Activated naive CD4-positive, alpha-beta T cell treated with anti-CD3 and anti-CD28 coated beads, Interleukin-2, amount 10 ng/mL, durations not matched to agents 7 days and 5 days (primary cell): ENCODE measurements around the gene MGA.
A peak's percentile ranks its signal among the peaks of the same experiment; 100 is the strongest.

Source experiments
- CTCF ChIA-PET: fragments of 350-600 bp; sonication (Branson Sonifier 250); formaldehyde crosslinking; loops from one replicate; lab custom pipeline; 2021; ENCODE audit warnings: antibody characterized with exemption; lab: Charles Lee
- DNase-seq: peaks from one replicate; pipeline ENCODE4 v3.0.0-alpha.2; 2020
- H3K27ac Mint-ChIP-seq: one replicate; pipeline ENCODE4 v1.8.0; 2021; ENCODE audit warnings: mild to moderate bottlenecking, moderate library complexity, mixed read lengths
- H3K27me3 Mint-ChIP-seq: one replicate; pipeline ENCODE4 v1.8.0; 2021; ENCODE audit warnings: mild to moderate bottlenecking, mixed read lengths
- H3K36me3 Mint-ChIP-seq: one replicate; pipeline ENCODE4 v1.8.0; 2021; ENCODE audit warnings: mixed read lengths
- H3K4me1 Mint-ChIP-seq: one replicate; pipeline ENCODE4 v1.8.0; 2021; ENCODE audit warnings: mixed read lengths
- H3K4me3 Mint-ChIP-seq: one replicate; pipeline ENCODE4 v1.8.0; 2021; ENCODE audit warnings: mild to moderate bottlenecking, moderate library complexity, mixed read lengths
- H3K9me3 Mint-ChIP-seq: one replicate; pipeline ENCODE4 v1.8.0; 2021; ENCODE audit warnings: mixed read lengths

The MGA gene

DNA sequence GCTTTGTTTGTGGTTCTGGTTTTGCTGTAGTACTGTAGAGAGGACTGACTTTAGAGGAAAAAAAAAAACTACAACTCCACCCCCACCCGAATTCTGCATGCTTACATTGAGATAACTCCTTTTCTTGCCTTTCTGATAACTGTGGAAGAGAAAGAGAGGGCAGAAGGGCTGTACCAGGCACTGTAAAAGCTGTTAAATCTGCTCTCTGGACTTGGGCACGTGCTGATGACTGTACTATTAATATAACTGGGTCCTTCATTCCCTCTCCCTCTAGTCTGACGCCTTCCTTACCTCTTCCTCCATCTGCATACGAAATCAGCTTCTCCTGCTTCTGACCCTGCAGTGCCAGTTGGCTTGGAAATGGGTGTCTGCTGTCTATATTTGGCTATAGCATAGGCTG lies 129.0 kb downstream of the MGA start:
- no peak for DNase-seq
- Mint-ChIP-seq H3K4me1 (peaks cover 43% of the 10 kb centered on the region), H3K4me3 (no peak overlapping the region), H3K27me3 (no peaks in the 10 kb centered on the region), H3K27ac (peak overlapping the region; percentile 35), H3K9me3 (no peaks in the 10 kb centered on the region), H3K36me3 (no peaks in the 10 kb centered on the region)
- CTCF ChIA-PET: interaction anchor here (2.7 kb wide), 1 partner anchor 15 kb away, joined by 10 read pairs; the partner anchor contains the start of gene MAPKBP1

DNA sequence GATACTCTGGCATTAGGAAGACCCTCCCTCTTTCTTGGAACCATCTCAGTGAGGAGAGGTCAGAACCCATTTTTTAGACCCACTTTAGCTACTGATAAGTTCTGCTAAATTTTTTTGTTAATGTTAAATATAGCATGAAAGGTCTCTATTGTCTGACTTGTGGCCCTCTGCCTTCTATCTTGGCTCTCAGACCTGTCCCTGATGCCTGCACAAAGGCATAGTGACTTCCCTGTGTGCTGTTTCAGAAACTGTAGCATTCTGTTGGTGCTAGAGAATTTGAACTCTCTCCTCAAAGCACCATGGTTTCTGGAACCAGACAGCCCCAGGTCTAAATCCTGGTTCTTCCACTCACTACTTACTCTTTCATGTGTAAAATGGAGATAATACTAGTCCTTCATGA lies 129.5 kb downstream of the MGA start:
- Mint-ChIP-seq H3K27me3 (no peaks in the 10 kb centered on the region), H3K27ac (no peak overlapping the region), H3K4me3 (no peak overlapping the region), H3K4me1 (peaks cover 45% of the 10 kb centered on the region), H3K36me3 (no peaks in the 10 kb centered on the region), H3K9me3 (no peaks in the 10 kb centered on the region)
- CTCF ChIA-PET: interaction anchor here (0.5 to 2.7 kb wide), 3 partner anchors 9 to 21 kb away, joined by 4 to 10 read pairs (median 7); partner anchors contain the start of gene MAPKBP1
- no peak for DNase-seq

GRCh38 chr15:41790169-41790568 lies 130.0 kb downstream of the MGA start:
- no peak for DNase-seq
- Mint-ChIP-seq H3K36me3 (no peaks in the 10 kb centered on the region), H3K4me3 (no peak overlapping the region), H3K27me3 (no peaks in the 10 kb centered on the region), H3K4me1 (peaks cover 48% of the 10 kb centered on the region), H3K27ac (no peak overlapping the region), H3K9me3 (no peaks in the 10 kb centered on the region)
- CTCF ChIA-PET: interaction anchor here (0.5 to 2.7 kb wide), 3 partner anchors 9 to 21 kb away, joined by 4 to 10 read pairs (median 7); partner anchors contain the start of gene MAPKBP1

- CTCF ChIA-PET: interaction anchor here (1.0 to 2.7 kb wide), 4 partner anchors 11 to 20 kb away, joined by 3 to 10 read pairs (median 6); partner anchors contain the start of gene MAPKBP1
- no peak for DNase-seq
- Mint-ChIP-seq H3K4me1 (peaks cover 53% of the 10 kb centered on the region), H3K4me3 (peak overlapping the region; percentile 54), H3K27me3 (no peaks in the 10 kb centered on the region), H3K9me3 (no peaks in the 10 kb centered on the region), H3K36me3 (no peaks in the 10 kb centered on the region), H3K27ac (peak overlapping the region; percentile 84)
These were observed 130.7 kb downstream of the MGA start for GRCh38 chr15:41790756-41791546.

DNA sequence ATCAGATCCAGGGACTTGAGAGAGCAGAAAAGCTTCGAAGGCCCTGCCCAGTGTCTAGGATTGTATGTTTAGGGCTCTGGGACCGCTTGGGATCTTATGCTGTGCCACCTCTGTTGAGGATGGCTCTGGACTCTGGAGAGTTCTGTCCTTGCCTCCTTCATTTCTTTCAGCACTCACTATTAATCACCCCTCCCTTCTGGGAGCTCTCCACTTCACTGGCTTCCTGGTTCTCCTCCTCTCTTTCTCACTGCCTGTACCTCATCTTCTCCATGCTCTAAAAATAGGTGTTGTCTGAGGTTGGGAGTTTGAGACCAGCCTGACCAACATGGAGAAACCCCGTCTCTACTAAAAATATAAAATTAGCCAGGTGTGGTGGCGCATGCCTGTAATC lies 131.3 kb downstream of the MGA start:
- Mint-ChIP-seq H3K4me3 (peak overlapping the region; percentile 54), H3K27me3 (no peaks in the 10 kb centered on the region), H3K4me1 (peaks cover 59% of the 10 kb centered on the region), H3K9me3 (no peaks in the 10 kb centered on the region), H3K36me3 (no peaks in the 10 kb centered on the region), H3K27ac (peak overlapping the region; percentile 84)
- no peak for DNase-seq
- CTCF ChIA-PET: interaction anchor here (1.0 to 2.4 kb wide), 3 partner anchors 11 to 20 kb away, joined by 3 to 7 read pairs (median 6); partner anchors contain the start of gene MAPKBP1

DNA sequence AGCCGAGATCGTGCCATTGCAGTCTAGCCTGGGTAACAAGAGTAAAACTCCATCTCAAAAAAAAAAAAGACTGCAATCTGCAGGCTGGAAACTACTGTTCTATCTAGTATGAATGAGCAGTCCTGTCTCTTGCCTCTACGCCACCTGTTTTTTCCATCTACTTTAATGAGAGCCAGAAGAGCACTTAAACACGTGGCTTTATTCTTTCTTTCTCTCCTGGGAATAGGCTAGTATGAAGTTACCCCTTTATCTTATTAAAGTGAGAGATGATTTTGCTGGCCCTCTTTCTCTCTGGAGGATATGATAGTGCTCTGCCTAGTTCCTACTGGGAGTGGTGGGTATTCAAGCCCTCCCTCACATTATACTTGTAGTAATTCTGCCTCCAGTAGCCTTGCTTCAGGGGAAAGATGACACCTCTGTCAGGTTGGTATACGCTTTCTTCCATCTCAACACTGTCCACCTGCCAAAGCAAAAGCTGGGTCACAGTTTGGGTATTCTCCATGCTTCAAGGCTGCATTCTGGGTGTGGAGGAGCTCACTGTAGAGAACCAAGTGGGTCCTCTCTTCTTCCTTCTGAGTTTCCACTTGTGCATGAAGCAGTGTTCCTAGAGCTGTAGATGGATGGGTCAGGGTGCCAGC lies 131.9 kb downstream of the MGA start:
- Mint-ChIP-seq H3K9me3 (no peaks in the 10 kb centered on the region), H3K36me3 (no peaks in the 10 kb centered on the region), H3K4me1 (peaks cover 64% of the 10 kb centered on the region), H3K27ac (peak overlapping the region; percentile 11), H3K27me3 (no peaks in the 10 kb centered on the region), H3K4me3 (no peak overlapping the region)
- CTCF ChIA-PET: interaction anchor here (1.0 to 2.4 kb wide), 4 partner anchors 10 to 19 kb away, joined by 3 to 8 read pairs (median 6); partner anchors contain the start of gene MAPKBP1
- DNase-seq: no peak

- no peaks in the 10 kb centered on the region for H3K36me3 Mint-ChIP-seq
- H3K4me3 Mint-ChIP-seq: no peak overlapping the region
- no peak overlapping the region for H3K27ac Mint-ChIP-seq
- no peak for DNase-seq
- H3K4me1 Mint-ChIP-seq: peaks cover 61% of the 10 kb centered on the region
- H3K9me3 Mint-ChIP-seq: no peaks in the 10 kb centered on the region
- CTCF ChIA-PET: interaction anchor here (2.8 kb wide), 1 partner anchor 17 kb away, joined by 15 read pairs; no protein-coding TSS in a partner anchor
- no peaks in the 10 kb centered on the region for H3K27me3 Mint-ChIP-seq
These were observed 133.9 kb downstream of the MGA start for GRCh38 chr15:41794081-41794480.

DNA sequence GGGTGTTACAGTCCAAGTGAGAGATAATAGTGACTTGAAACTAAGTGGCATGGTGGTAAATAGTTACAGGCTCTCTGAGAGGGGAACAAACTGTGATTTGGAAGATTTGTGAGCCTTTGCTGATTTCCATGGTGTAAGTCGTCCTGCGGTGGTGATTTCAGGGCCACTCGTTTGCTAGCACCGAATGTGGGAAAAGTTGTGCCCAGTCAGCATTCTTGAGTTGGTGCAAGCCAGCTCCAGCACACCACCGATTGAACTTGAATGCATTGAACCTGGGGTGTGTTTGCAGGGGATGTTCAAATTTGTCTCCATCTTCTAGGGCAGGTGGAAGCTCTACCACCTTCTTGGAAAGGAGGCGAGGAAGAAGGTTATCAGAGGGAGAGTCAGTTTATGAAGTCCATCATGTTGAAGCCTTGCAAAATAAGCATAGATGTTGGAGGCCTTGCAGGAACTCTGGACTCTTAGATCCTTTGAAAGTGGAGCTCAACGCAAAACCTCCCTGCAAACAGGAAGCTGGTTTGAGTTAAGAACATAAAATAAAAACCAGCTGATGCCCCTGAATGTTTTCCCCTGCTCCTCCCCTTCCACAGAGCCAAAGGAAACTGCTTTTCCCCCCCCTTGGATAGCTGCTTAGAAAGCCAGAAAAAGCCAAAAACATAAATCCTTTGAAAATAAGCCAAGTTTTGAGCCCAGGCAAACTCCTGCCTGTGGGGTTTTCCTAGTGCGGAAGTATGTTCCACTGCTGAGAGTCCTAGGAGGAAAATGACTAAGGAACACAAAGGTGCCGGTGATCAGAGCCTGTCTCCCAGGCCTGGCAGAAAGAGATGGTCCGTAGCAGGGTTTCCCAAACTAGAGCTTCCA lies 136.0 kb downstream of the MGA start:
- CTCF ChIA-PET: interaction anchor here (0.6 to 1.8 kb wide), 2 partner anchors 18 to 22 kb away, joined by 3 to 15 read pairs; partner anchors contain the start of gene MAPKBP1
- Mint-ChIP-seq H3K36me3 (peaks cover 8% of the 10 kb centered on the region), H3K9me3 (no peaks in the 10 kb centered on the region), H3K27me3 (no peaks in the 10 kb centered on the region), H3K27ac (peak overlapping the region; percentile 75), H3K4me1 (peaks cover 40% of the 10 kb centered on the region), H3K4me3 (no peak overlapping the region)
- no peak for DNase-seq

GRCh38 chr15:41797201-41797944 lies 137.2 kb downstream of the MGA start:
- peaks cover 8% of the 10 kb centered on the region for H3K36me3 Mint-ChIP-seq
- H3K9me3 Mint-ChIP-seq: no peaks in the 10 kb centered on the region
- no peak for DNase-seq
- no peak overlapping the region for H3K4me3 Mint-ChIP-seq
- CTCF ChIA-PET: interaction anchor here (1.8 kb wide), 1 partner anchor 23 kb away, joined by 15 read pairs; the partner anchor contains the start of gene MAPKBP1
- H3K27me3 Mint-ChIP-seq: no peaks in the 10 kb centered on the region
- H3K4me1 Mint-ChIP-seq: peaks cover 28% of the 10 kb centered on the region
- H3K27ac Mint-ChIP-seq: no peak overlapping the region

DNA sequence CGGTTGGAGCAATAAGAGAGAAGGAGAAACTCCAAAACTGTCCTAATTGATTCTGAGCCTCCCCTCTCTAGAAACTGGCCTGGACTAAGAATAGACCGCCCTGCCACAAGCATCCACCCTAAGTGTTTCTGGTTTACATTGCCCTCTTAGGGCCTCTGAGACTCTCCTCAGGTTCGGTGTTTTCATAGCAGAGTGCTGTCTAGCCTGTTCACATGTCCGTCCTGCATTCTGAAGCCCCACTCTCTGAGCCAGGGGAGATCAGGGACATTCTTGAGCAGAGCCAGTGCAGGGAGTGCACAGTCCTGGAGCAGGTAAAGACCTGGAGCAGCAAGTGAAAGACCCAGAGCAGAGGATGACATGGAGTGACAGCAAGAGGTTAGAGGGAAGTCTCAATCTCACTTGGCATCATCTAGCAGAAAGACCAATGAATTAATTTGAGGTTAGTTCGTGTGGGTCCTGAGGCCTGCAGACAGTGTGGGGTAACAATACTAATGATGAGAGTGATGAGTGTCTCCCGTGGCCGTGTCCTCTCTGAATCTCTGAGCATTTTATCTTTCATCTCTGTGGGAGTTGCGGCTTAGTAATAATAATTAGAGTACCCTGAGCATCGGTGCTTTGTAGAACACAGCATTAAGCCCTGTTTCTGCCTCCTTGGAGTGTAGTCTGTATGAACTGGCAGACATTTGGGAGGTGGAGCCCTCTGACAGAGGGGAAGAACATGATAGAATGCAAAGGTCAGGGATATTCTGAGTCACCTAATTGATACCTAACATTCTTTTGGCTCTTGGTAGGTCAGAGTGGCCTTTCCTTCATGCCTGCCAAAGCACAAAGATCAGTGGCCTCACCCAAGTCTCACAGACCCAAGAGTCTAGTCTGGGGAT lies 138.6 kb downstream of the MGA start:
- no peak for DNase-seq
- no peaks in the 10 kb centered on the region for H3K9me3 Mint-ChIP-seq
- CTCF ChIA-PET: no interaction called here
- H3K27me3 Mint-ChIP-seq: no peaks in the 10 kb centered on the region
- no peak overlapping the region for H3K27ac Mint-ChIP-seq
- no peak overlapping the region for H3K4me3 Mint-ChIP-seq
- H3K4me1 Mint-ChIP-seq: peaks cover 27% of the 10 kb centered on the region
- peaks cover 8% of the 10 kb centered on the region for H3K36me3 Mint-ChIP-seq

GRCh38 chr15:41799488-41799805 lies 139.2 kb downstream of the MGA start:
- Mint-ChIP-seq H3K36me3 (peaks cover 8% of the 10 kb centered on the region), H3K27ac (no peak overlapping the region), H3K4me1 (peaks cover 27% of the 10 kb centered on the region), H3K27me3 (no peaks in the 10 kb centered on the region), H3K4me3 (no peak overlapping the region), H3K9me3 (no peaks in the 10 kb centered on the region)
- DNase-seq: no peak
- CTCF ChIA-PET: no interaction called here

GRCh38 chr15:41801185-41801584 lies 141.0 kb downstream of the MGA start:
- CTCF ChIA-PET: interaction anchor here (1.0 to 1.9 kb wide), 3 partner anchors 9 to 26 kb away, joined by 3 to 7 read pairs (median 4); no protein-coding TSS in a partner anchor
- Mint-ChIP-seq H3K36me3 (peaks cover 8% of the 10 kb centered on the region), H3K27ac (no peak overlapping the region), H3K9me3 (no peaks in the 10 kb centered on the region), H3K4me3 (no peak overlapping the region), H3K27me3 (no peaks in the 10 kb centered on the region), H3K4me1 (peaks cover 29% of the 10 kb centered on the region)
- DNase-seq: no peak
